AG10803 (cell line): Measurements from ENCODE around the gene DLG2.
A peak's percentile ranks its signal among the peaks of the same experiment; 100 is the strongest.

Experiments used
- DNase-seq: peaks from one replicate; pipeline ENCODE4 v3.0.0; 2010; ENCODE audit warnings: low read depth
- H3K4me3 ChIP-seq: 2 replicates; pipeline ENCODE4 v1.5.1; 2011; ENCODE audit warnings: mild to moderate bottlenecking, low read length, control low read depth
- TF ChIP-seq, protein P1 (sequence below): conservative IDR thresholded peaks from 2 replicates; pipeline ENCODE4 v1.5.1; 2011; ENCODE audit warnings: mild to moderate bottlenecking, low read length, control low read depth, inconsistent platforms

The DLG2 gene

DNA sequence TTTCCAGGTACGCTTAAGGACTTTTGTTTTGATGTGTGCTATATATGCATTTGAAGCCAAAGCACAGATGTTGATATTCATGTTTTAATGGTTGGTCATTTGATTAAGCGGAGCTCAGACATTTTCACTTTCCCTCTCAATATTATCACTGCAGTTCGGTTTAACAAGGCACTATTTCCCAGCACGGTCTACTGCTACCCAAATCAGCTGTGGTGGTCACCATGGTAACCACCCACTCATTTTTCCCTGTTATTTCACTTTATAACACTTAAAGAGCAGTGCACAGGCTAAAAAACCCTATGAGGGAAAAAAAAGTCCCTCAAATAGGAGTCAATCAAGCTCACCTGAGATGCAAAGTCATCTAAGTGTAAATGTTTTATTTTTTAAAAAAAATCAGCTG lies 1901.4 kb downstream of the DLG2 start:
- no peak for DNase-seq
- TF ChIP-seq, protein P1, sequence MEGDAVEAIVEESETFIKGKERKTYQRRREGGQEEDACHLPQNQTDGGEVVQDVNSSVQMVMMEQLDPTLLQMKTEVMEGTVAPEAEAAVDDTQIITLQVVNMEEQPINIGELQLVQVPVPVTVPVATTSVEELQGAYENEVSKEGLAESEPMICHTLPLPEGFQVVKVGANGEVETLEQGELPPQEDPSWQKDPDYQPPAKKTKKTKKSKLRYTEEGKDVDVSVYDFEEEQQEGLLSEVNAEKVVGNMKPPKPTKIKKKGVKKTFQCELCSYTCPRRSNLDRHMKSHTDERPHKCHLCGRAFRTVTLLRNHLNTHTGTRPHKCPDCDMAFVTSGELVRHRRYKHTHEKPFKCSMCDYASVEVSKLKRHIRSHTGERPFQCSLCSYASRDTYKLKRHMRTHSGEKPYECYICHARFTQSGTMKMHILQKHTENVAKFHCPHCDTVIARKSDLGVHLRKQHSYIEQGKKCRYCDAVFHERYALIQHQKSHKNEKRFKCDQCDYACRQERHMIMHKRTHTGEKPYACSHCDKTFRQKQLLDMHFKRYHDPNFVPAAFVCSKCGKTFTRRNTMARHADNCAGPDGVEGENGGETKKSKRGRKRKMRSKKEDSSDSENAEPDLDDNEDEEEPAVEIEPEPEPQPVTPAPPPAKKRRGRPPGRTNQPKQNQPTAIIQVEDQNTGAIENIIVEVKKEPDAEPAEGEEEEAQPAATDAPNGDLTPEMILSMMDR: no peak
- H3K4me3 ChIP-seq: no peak overlapping the region

DNA sequence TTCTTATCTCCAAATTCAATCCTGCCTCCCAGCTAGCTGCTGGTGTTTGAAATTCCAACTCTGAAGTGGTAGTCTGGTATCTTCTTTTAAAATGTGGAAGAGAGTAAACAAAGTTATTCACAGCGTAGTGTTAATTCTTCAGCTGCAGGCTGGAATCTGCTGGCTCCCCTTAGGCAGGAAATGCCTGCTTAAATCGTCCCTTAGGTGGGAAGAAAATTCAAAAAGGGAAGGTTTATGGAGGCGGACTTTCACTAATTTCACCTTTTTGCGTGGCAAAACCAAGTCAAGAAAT lies 1901.9 kb downstream of the DLG2 start:
- H3K4me3 ChIP-seq: no peak overlapping the region
- TF ChIP-seq, protein P1: no peak
- no peak for DNase-seq

DNA sequence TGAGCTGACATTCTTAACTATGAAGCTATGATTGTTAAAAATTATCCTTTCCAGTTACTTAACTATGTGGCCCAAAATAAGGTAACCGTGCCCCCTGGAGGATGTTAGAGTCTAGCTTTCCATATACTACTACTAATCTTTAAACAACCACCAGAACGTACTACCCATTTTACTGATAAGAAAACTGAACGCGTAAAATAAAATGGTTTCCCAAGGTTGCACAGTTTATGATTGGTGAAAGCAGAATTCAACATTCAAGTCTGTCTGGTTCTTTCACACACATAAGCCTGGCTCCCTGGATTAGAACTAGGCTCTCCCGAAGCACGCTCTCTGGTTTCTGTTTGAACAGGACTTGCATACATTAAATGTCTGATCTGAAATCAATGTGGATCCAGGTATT lies 1903.1 kb downstream of the DLG2 start:
- DNase-seq: peak; percentile 70
- peak overlapping the region; percentile 58 for H3K4me3 ChIP-seq
- TF ChIP-seq, protein P1: peak; percentile 69

DNA sequence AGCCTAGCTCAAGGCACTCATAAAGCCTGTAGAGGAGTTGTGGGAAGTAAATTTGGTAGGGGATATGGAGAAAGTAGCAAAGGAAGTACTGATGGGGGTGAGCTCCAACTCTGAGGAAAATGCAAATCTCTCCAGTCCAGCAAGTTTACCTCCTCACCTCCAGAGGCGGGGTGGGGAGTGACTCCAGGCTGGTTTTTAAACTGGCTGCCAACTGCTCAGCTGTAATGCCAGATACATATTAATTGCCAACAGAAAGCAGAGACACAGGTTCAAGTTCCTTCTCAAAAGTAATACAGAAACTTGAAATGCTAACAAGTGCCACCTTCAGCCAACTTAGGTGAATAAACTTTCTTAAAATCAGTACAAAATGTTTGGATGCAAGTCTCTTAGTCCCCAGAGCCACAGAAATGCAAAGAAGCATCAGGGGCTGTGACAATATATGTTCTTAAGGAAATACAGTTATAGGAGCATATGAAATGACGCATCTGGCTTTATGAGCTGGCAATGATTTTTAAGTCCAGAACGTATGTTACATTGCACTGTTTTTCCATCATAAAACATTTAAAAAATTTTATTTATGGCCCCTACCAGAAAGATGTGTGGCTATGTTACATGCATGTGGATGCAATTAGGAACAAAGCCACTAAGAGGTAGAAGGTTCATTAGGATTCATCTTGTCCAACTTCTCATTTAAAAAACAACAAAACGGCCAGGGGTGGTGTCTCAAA lies 1904.6 kb downstream of the DLG2 start:
- no peak overlapping the region for H3K4me3 ChIP-seq
- TF ChIP-seq, protein P1: no peak
- no peak for DNase-seq

DNA sequence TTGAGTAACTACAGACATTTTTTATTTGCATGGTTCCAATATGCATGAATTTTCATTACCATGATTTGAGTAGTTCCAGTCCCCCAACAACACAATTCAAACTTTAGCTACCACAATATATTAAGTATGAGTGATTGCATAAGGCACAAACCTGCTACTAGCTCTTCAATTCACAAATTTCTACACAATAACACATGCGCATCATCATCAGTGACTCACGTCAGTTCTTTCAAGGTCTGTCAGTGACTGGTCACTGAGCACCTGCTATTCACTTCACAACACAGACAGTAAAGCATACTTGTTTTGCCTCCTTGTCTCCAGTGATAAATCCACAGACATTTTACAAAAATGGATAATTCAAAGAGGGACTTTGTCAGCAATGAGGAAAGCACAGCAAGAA lies 1905.9 kb downstream of the DLG2 start:
- TF ChIP-seq, protein P1: no peak
- no peak for DNase-seq
- no peak overlapping the region for H3K4me3 ChIP-seq

DNA sequence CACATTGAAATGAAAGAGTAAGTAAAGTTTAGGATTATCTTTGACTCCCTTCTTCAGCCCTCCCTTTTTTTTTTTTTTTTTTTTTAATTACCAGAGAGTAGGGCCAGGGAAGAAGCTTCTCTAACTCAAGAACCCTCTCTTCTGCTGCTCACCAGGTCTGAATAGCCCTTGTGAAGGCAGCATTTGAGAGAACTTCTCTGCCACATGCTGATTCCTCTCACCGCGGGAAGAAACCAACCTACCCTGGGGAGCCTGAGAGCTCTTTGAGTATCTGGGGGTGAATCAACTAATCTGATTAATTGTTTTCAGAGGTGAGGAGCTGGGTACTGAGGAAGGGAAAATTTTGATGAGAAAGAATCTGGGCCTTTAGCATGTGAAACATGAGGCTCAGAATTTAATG lies 1906.5 kb downstream of the DLG2 start:
- no peak for DNase-seq
- no peak overlapping the region for H3K4me3 ChIP-seq
- TF ChIP-seq, protein P1: no peak

DNA sequence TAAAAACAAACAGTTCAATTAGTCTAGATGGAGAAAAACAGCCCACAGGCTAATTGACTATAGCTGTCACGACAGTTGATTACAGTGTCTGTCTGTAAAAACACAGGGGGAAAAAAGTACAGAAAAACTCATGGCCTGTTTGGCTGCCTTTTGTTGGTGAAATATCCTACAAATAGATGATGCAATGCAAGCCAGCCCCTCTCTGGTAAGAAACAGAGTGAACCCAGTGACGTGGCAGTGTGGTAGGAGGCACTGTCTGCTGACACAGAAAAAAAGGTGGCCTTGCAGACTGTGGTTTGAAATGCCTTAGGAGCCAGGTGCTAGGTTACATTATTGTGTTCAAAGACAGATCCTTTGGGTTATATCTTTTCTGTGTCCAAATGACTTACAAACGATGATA lies 1909.6 kb downstream of the DLG2 start:
- DNase-seq: no peak
- TF ChIP-seq, protein P1: no peak
- no peak overlapping the region for H3K4me3 ChIP-seq
